Mesendoderm (in vitro differentiated cells): Measurements from ENCODE around the gene CCL5.
"Not testable (repeated sequence)": the region's sequence is repeated elsewhere in the genome, so short reads cannot be mapped to it uniquely, and the experiment has no call there.

Experiments used
- DNase-seq: peaks from one replicate; pipeline ENCODE4 v3.0.0; 2013
- H2AK5ac ChIP-seq: 2 replicates; pipeline ENCODE4 v1.6.1; 2013; ENCODE audit warnings: low read length, inconsistent platforms
- H2BK120ac ChIP-seq: 2 replicates; pipeline ENCODE4 v1.6.1; 2013; ENCODE audit warnings: low read depth, mild to moderate bottlenecking, low read length, moderate library complexity, mixed read lengths
- H2BK15ac ChIP-seq: replicated peaks from 2 replicates; pipeline ENCODE4 v1.6.1; 2013; ENCODE audit warnings: low read depth, mild to moderate bottlenecking, moderate library complexity
- H2BK5ac ChIP-seq: 2 replicates; pipeline ENCODE4 v1.6.1; 2013; ENCODE audit warnings: low read length, inconsistent platforms
- H3K18ac ChIP-seq: 2 replicates; pipeline ENCODE4 v1.6.1; 2013; ENCODE audit warnings: mild to moderate bottlenecking, low read length, mixed read lengths
- H3K23ac ChIP-seq: one replicate; pipeline ENCODE4 v1.6.1; 2013; ENCODE audit warnings: low read length
- H3K27ac ChIP-seq: 2 replicates; pipeline ENCODE4 v1.5.1; 2013; ENCODE audit warnings: low read depth, mild to moderate bottlenecking, inconsistent platforms, low read length, moderate library complexity
- H3K27me3 ChIP-seq: 2 replicates; pipeline ENCODE4 v1.6.1; 2013; ENCODE audit warnings: low read length, control low read depth, mild to moderate bottlenecking, inconsistent platforms; ENCODE audit not compliant: insufficient read depth, poor library complexity
- H3K36me3 ChIP-seq: 2 replicates; pipeline ENCODE4 v1.6.1; 2013; ENCODE audit warnings: low read length, inconsistent platforms; ENCODE audit not compliant: control insufficient read depth, insufficient read depth
- H3K4ac ChIP-seq: one replicate; pipeline ENCODE4 v1.6.1; 2013; ENCODE audit warnings: low read depth, mild to moderate bottlenecking, low read length, moderate library complexity
- H3K4me1 ChIP-seq: 2 replicates; pipeline ENCODE4 v1.6.1; 2013; ENCODE audit warnings: low read depth, low read length, inconsistent platforms; ENCODE audit not compliant: control insufficient read depth
- H3K4me2 ChIP-seq: 2 replicates; pipeline ENCODE4 v1.6.1; 2013; ENCODE audit warnings: low read length
- H3K4me3 ChIP-seq: 2 replicates; pipeline ENCODE4 v1.5.1; 2013; ENCODE audit warnings: mild to moderate bottlenecking, low read length
- H3K56ac ChIP-seq: one replicate; pipeline ENCODE4 v1.6.1; 2013; ENCODE audit warnings: low read length
- H3K79me1 ChIP-seq: 2 replicates; pipeline ENCODE4 v1.6.1; 2013; ENCODE audit warnings: low read length, inconsistent platforms
- H3K79me2 ChIP-seq: 2 replicates; pipeline ENCODE4 v1.6.1; 2013; ENCODE audit warnings: mild to moderate bottlenecking, low read length; ENCODE audit not compliant: control insufficient read depth, insufficient read depth
- H3K9ac ChIP-seq: 2 replicates; pipeline ENCODE4 v1.6.1; 2013; ENCODE audit warnings: low read length, inconsistent platforms
- H4K5ac ChIP-seq: one replicate; pipeline ENCODE4 v1.6.1; 2013; ENCODE audit warnings: low read length
- H4K8ac ChIP-seq: one replicate; pipeline ENCODE4 v1.6.1; 2013; ENCODE audit warnings: low read depth, mild to moderate bottlenecking, control low read depth, low read length, moderate library complexity
- WGBS: extraction: QIAGEN DNeasy Blood & Tissue Kit; methylation state at CpG from one replicate; pipeline ENCODE4 v1.1.7; 2013; ENCODE audit warnings: low lambda C conversion rate, missing lambda C conversion rate; ENCODE audit not compliant: insufficient coverage; ENCODE audit errors: extremely low coverage; 5-methylcytosine and 5-hydroxymethylcytosine counted together

CCL5 gene

DNA sequence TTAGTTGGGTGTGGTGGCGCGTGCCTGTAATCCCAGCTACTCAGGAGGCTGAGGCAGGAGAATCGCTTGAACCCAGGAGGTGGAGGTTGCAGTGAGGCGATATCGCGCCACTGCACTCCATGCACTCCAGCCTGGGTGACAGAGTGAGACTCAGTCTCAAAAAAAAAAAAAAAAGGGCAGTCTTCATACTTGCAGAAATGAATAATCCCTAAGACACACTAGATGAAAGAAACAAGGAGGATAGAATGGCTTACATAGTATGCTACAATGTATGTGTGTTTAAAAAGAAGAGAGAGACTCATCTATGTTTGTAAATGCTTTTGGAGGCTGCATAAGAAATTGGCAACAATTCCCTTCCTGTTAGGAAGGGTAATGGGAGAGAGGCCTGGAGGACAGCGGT is 17.6 kb upstream of the CCL5 start:
- H2BK5ac ChIP-seq, H3K27ac ChIP-seq, H3K4me1 ChIP-seq, H3K79me1 ChIP-seq, H2BK15ac ChIP-seq, H2BK120ac ChIP-seq, H4K5ac ChIP-seq, H3K4me3 ChIP-seq, H3K4me2 ChIP-seq, H4K8ac ChIP-seq, H3K18ac ChIP-seq, H3K79me2 ChIP-seq, H2AK5ac ChIP-seq, H3K4ac ChIP-seq, H3K56ac ChIP-seq, H3K27me3 ChIP-seq, H3K23ac ChIP-seq, H3K36me3 ChIP-seq, H3K9ac ChIP-seq, DNase-seq: not testable (repeated sequence)
- no CpG with 5 or more reads among the region's 7 CpGs for WGBS

DNA sequence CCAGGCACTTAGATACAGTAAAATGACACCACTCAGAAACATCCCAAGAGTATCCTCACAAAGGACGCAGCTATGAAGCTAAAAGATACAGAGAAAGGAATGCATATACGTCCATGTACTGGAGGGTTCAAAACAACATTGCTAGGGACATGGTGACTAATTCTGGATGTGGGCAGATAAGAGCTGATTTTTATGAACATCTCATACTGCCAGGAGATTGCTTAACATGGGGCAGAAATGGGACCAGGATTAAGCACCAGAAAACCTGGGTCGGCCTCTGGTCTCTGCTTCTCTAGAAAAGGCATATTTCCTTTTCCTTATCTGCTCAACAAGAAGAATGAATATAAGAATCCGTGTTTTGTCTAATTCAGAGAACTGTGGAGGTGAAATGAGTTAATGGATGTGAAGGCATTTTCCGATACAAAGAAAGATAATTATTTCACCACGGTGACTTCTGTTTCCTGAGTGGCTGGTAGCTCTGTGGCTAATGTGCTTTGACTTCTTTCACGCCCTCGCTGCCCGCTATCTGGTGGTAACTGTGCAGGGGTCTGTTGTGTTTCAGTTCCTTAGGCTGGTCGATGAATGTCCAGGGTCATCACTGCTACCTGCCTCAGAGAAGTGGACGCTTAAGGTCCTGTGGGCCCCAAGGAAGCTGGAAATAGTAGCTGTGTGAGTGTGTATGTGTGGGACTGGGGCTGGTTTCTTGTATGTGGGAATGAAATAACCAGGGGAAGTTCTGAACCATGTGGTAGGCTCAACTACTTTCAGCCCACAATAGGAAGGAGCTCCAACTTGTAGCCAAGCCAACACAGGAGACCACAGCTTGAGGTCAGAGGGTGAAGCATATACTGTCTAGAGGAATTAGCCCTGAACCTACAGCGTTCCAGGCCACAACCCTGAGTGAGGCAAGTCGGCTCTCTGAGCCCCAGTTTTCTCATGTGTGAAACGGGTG is 15.8 kb upstream of the CCL5 start:
- no peak overlapping the region for H3K18ac ChIP-seq
- H3K27me3 ChIP-seq, result no peaks in the 10 kb centered on the region
- H4K5ac ChIP-seq, result no peak overlapping the region
- H3K36me3 ChIP-seq, result no peaks in the 10 kb centered on the region
- DNase-seq, result no peak
- H3K9ac ChIP-seq, result no peak overlapping the region
- no peak overlapping the region for H2BK5ac ChIP-seq
- no peak overlapping the region for H4K8ac ChIP-seq
- no peaks in the 10 kb centered on the region for H3K79me1 ChIP-seq
- no CpG with 5 or more reads among the region's 14 CpGs for WGBS
- H3K23ac ChIP-seq, result no peak overlapping the region
- no peak overlapping the region for H3K56ac ChIP-seq
- H3K4ac ChIP-seq, result no peak overlapping the region
- H3K4me3 ChIP-seq, result no peak overlapping the region
- H3K4me1 ChIP-seq, result no peaks in the 10 kb centered on the region
- no peak overlapping the region for H2BK15ac ChIP-seq
- H2AK5ac ChIP-seq, result no peak overlapping the region
- H3K27ac ChIP-seq, result no peak overlapping the region
- H2BK120ac ChIP-seq, result no peak overlapping the region
- H3K4me2 ChIP-seq, result no peak overlapping the region
- H3K79me2 ChIP-seq, result no peaks in the 10 kb centered on the region

DNA sequence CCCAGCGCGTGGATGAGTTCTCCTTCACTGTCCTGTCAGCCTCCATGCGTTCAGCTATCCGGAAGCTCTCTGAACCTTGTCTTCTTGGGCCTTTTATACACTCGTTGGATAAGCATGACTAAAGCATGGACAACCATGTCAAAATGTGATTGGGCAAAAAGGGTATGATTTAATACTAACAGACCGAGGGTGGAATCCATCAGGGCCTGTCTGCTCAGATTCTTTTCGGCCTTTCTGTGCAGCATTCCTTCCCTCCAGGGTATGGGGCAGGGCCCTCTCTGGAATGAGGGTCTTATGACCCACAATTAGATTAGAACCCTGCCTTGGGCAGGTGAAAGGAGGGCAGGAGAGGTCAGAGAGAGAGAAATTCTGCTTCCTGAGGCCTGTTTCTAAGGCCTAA is 14.0 kb upstream of the CCL5 start:
- no peak overlapping the region for H3K56ac ChIP-seq
- no peak overlapping the region for H3K9ac ChIP-seq
- H3K4me1 ChIP-seq, result peaks cover 3% of the 10 kb centered on the region
- no peaks in the 10 kb centered on the region for H3K79me1 ChIP-seq
- no peak overlapping the region for H3K4me2 ChIP-seq
- no CpG with 5 or more reads among the region's 7 CpGs for WGBS
- H3K27me3 ChIP-seq, result no peaks in the 10 kb centered on the region
- no peak overlapping the region for H3K18ac ChIP-seq
- H3K4me3 ChIP-seq, result no peak overlapping the region
- H2BK5ac ChIP-seq, result no peak overlapping the region
- H2BK120ac ChIP-seq, result no peak overlapping the region
- no peak for DNase-seq
- H3K27ac ChIP-seq, result no peak overlapping the region
- H2AK5ac ChIP-seq, result no peak overlapping the region
- H2BK15ac ChIP-seq, result no peak overlapping the region
- H4K5ac ChIP-seq, result no peak overlapping the region
- no peak overlapping the region for H3K23ac ChIP-seq
- H3K4ac ChIP-seq, result no peak overlapping the region
- no peak overlapping the region for H4K8ac ChIP-seq
- H3K79me2 ChIP-seq, result no peaks in the 10 kb centered on the region
- H3K36me3 ChIP-seq, result no peaks in the 10 kb centered on the region

DNA sequence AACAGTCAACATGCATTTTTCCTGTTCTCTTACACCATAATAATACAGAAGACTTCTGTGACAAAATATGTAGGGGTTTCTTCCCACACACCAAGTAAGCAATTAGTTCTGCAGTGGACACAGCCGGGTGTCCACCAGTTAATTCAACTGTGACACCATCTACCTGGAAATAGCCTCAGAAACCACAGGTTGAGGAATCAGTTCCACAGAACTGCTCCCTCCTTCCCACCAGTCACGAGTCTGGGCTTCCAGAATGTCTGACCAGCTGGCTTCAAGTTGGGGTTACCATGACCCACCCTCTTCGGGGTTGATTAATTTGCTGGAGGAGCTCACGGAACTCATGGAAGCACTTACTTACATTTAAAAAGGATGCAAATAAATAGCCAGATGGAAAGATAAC is 13.6 kb upstream of the CCL5 start:
- Histone ChIP-seq H3K27ac (no peak overlapping the region), H2AK5ac (no peak overlapping the region), H3K4me1 (peaks cover 3% of the 10 kb centered on the region), H3K36me3 (no peaks in the 10 kb centered on the region), H3K56ac (no peak overlapping the region), H3K9ac (no peak overlapping the region), H3K4ac (no peak overlapping the region), H3K4me2 (no peak overlapping the region), H2BK5ac (no peak overlapping the region), H3K18ac (no peak overlapping the region), H4K5ac (no peak overlapping the region), H3K27me3 (no peaks in the 10 kb centered on the region), H3K79me2 (no peaks in the 10 kb centered on the region), H3K4me3 (no peak overlapping the region), H2BK120ac (no peak overlapping the region), H3K79me1 (no peaks in the 10 kb centered on the region), H4K8ac (no peak overlapping the region), H3K23ac (no peak overlapping the region), H2BK15ac (no peak overlapping the region)
- no CpG with 5 or more reads among the region's 4 CpGs for WGBS
- DNase-seq, result no peak

DNA sequence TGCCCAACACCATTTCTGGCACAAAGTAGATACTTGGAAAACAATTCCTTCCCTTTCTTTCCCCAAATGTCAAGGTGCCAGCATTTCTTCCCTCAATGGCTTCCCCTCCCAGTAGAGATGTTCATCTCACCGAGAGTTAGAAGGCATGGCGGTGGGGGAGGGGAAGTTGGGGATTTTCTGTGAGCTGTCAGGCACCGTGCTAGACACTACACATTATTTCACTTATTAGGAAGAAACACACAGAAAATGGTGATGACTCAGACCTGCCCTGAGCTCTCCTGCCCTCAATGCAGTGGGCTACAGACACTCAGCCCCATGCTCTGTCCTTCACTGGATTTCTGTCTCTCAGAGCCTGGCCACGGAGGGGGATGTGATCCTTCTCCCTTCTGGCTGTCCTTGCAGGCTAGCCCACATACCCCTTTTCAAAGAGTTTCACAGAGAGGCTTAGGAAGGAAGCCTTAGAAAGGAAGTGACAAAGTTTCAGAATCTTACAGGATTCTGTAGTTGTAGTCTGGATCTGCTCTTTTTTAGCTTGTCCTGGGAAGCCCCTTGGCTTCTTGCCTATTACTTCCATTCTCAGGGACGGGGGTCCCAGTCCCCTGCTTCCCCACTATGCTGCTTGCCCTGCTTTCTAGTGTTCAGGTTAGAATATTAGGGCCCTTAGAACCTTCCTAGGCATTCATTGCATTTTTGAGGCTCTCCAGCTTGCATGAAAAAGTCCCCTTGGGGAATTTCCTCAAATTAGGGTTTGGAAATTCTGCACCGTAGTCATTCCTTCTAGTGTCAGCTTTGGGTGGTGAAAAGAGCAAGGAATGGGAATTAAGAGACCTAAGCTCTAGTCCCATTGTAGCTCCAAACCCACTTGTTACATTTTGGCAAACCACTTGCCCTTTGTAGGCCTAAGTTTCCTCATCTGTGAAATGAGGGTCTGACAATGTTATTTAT is 12.2 kb upstream of the CCL5 start:
- peaks cover 3% of the 10 kb centered on the region for H3K4me1 ChIP-seq
- H2BK5ac ChIP-seq, result no peak overlapping the region
- H3K23ac ChIP-seq, result no peak overlapping the region
- DNase-seq, result no peak
- H2AK5ac ChIP-seq, result no peak overlapping the region
- H4K5ac ChIP-seq, result no peak overlapping the region
- H4K8ac ChIP-seq, result no peak overlapping the region
- H3K4me3 ChIP-seq, result no peak overlapping the region
- H3K18ac ChIP-seq, result no peak overlapping the region
- H3K79me1 ChIP-seq, result no peaks in the 10 kb centered on the region
- H3K4ac ChIP-seq, result no peak overlapping the region
- no peaks in the 10 kb centered on the region for H3K36me3 ChIP-seq
- no peak overlapping the region for H3K4me2 ChIP-seq
- H3K9ac ChIP-seq, result no peak overlapping the region
- no peak overlapping the region for H3K27ac ChIP-seq
- no peaks in the 10 kb centered on the region for H3K27me3 ChIP-seq
- no peaks in the 10 kb centered on the region for H3K79me2 ChIP-seq
- no peak overlapping the region for H3K56ac ChIP-seq
- H2BK15ac ChIP-seq, result no peak overlapping the region
- no CpG with 5 or more reads among the region's 6 CpGs for WGBS
- H2BK120ac ChIP-seq, result no peak overlapping the region
